ENCODE results near the gene SPATA2. TPM values are rescaled to one million over a fixed set of nuclear protein-coding genes. Genes with fewer than 3 reads are reported as not detected.

Gene SPATA2
- total RNA-seq, 1 experiment from 2014 or later: 29.0 TPM

DNA sequence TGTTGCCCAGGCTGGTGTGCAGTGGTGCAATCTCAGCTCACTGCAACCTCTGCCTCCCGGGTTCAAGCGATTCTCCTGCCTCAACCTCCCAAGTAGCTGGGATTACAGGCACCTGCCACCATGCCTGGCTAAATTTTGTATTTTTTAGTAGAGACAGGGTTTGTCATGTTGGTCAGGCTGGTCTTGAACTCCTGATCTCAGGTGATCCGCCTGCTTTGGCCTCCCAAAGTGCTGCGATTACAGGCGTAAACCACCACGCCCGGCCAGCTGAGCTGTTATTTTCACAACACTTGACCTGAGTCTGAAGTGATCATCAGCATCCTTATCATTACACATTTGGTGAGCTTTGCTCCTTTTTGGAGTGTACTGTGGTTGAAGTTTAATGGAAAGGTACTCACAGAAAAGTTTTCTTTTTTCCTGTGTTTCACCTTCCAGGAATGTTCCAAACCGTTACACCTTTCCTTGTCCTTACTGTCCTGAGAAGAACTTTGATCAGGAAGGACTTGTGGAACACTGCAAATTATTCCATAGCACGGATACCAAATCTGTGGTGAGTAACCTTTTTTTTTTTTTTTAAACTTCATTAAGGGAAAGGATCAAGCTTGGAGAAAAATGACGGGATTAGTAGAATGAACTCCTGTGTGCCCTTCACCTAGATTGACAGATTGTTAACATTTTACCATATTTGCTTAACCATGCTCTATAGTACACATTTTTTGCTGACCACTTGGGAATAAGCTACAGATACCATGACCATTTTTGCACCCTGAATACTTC is 30.6 kb upstream of the SPATA2 start:
- TF ChIP-seq, protein P1, sequence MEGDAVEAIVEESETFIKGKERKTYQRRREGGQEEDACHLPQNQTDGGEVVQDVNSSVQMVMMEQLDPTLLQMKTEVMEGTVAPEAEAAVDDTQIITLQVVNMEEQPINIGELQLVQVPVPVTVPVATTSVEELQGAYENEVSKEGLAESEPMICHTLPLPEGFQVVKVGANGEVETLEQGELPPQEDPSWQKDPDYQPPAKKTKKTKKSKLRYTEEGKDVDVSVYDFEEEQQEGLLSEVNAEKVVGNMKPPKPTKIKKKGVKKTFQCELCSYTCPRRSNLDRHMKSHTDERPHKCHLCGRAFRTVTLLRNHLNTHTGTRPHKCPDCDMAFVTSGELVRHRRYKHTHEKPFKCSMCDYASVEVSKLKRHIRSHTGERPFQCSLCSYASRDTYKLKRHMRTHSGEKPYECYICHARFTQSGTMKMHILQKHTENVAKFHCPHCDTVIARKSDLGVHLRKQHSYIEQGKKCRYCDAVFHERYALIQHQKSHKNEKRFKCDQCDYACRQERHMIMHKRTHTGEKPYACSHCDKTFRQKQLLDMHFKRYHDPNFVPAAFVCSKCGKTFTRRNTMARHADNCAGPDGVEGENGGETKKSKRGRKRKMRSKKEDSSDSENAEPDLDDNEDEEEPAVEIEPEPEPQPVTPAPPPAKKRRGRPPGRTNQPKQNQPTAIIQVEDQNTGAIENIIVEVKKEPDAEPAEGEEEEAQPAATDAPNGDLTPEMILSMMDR (IDR thresholded peaks at IDR 0.05; ENCODE audit: insufficient read depth in 1 of 2, low read depth in 1 of 2, low read length in 1 of 2, severe bottlenecking in 1 of 2, unreplicated experiment in 1 of 2): no peak
- DNase-seq: peak; percentile 51 to 83
- ChIA-PET CTCF (interaction anchor here (0.6 to 2.2 kb wide), 7 partner anchors 9 to 1661 kb away, joined by 3 to 6 read pairs (median 4); no protein-coding TSS in a partner anchor), POLR2A (interaction anchor here (0.5 to 1.4 kb wide), 6 partner anchors 10 to 133 kb away, joined by 3 to 7 read pairs (median 4); partner anchors contain the start of genes RNF114 and SLC9A8)
- peaks cover 26% of the 10 kb centered on the region for H3K4me1 Mint-ChIP-seq (ENCODE audit: low read depth, unreplicated experiment)
- BruUV-seq (replicated peaks): no TSS peak
- peaks cover 99% of the 10 kb centered on the region for H3K36me3 Mint-ChIP-seq (ENCODE audit: insufficient read depth, unreplicated experiment)
- H3K4me3 Mint-ChIP-seq (ENCODE audit: unreplicated experiment): no peak overlapping the region
- no peaks in the 10 kb centered on the region for H3K9me3 Mint-ChIP-seq (ENCODE audit: unreplicated experiment)
- H3K36me3 ChIP-seq (ENCODE audit: control insufficient read depth, insufficient read depth, low read length): peaks cover 28% of the 10 kb centered on the region
- H3K4me3 ChIP-seq (ENCODE audit: low read depth, low read length): no peak overlapping the region
- no peak overlapping the region for H3K27ac Mint-ChIP-seq (ENCODE audit: unreplicated experiment)
- no peaks in the 10 kb centered on the region for H3K27me3 Mint-ChIP-seq (ENCODE audit: insufficient read depth, unreplicated experiment)
- intact Hi-C loops (cut with micrococcal nuclease; ENCODE audit: unreplicated experiment): no loop called here
- peaks cover 43% of the 10 kb centered on the region for H3K4me1 ChIP-seq
- H3K27me3 ChIP-seq (replicated peaks; ENCODE audit: control insufficient read depth, insufficient read depth, low read length): no peaks in the 10 kb centered on the region
- H3K9me3 ChIP-seq: no peaks in the 10 kb centered on the region

DNA sequence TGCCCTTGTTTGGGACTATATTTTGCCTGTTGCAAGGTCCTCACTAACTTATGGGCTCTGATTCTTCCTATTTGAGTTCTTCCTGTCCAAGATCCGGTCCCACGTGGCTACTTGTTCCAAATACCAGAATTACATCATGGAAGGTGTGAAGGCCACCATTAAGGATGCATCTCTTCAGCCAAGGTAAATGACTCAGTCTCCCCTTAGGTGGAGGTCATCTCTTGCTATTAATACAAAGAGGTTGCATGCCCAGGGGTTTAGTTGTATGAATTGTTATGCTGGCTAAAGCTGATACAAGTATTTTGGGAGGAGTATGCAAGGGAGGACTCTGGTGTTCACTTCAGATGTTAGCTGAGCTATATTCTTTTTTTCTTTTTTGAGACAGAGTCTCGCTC is 30.0 kb upstream of the SPATA2 start:
- H3K36me3 Mint-ChIP-seq (ENCODE audit: insufficient read depth, unreplicated experiment): peaks cover 99% of the 10 kb centered on the region
- no peak overlapping the region for H3K4me3 ChIP-seq (ENCODE audit: low read depth, low read length)
- no peak for DNase-seq
- BruUV-seq (replicated peaks): no TSS peak
- ChIA-PET POLR2A (interaction anchor here (0.9 to 1.4 kb wide), 3 partner anchors 9 to 29 kb away, joined by 3 to 7 read pairs (median 4); partner anchors contain the start of gene RNF114), CTCF (interaction anchor here (0.9 to 2.2 kb wide), 4 partner anchors 8 to 161 kb away, joined by 3 to 6 read pairs (median 4); no protein-coding TSS in a partner anchor)
- H3K27ac Mint-ChIP-seq (ENCODE audit: unreplicated experiment): peak overlapping the region; percentile 61
- H3K4me1 ChIP-seq: peaks cover 45% of the 10 kb centered on the region
- no peaks in the 10 kb centered on the region for H3K9me3 ChIP-seq
- no peaks in the 10 kb centered on the region for H3K27me3 ChIP-seq (replicated peaks; ENCODE audit: control insufficient read depth, insufficient read depth, low read length)
- TF ChIP-seq, protein P1 (IDR thresholded peaks at IDR 0.05; ENCODE audit: insufficient read depth in 1 of 2, low read depth in 1 of 2, low read length in 1 of 2, severe bottlenecking in 1 of 2, unreplicated experiment in 1 of 2): no peak
- no peaks in the 10 kb centered on the region for H3K27me3 Mint-ChIP-seq (ENCODE audit: insufficient read depth, unreplicated experiment)
- peaks cover 27% of the 10 kb centered on the region for H3K4me1 Mint-ChIP-seq (ENCODE audit: low read depth, unreplicated experiment)
- intact Hi-C loops (cut with micrococcal nuclease; ENCODE audit: unreplicated experiment): no loop called here
- H3K4me3 Mint-ChIP-seq (ENCODE audit: unreplicated experiment): no peak overlapping the region
- H3K36me3 ChIP-seq (ENCODE audit: control insufficient read depth, insufficient read depth, low read length): peaks cover 24% of the 10 kb centered on the region
- no peaks in the 10 kb centered on the region for H3K9me3 Mint-ChIP-seq (ENCODE audit: unreplicated experiment)

DNA sequence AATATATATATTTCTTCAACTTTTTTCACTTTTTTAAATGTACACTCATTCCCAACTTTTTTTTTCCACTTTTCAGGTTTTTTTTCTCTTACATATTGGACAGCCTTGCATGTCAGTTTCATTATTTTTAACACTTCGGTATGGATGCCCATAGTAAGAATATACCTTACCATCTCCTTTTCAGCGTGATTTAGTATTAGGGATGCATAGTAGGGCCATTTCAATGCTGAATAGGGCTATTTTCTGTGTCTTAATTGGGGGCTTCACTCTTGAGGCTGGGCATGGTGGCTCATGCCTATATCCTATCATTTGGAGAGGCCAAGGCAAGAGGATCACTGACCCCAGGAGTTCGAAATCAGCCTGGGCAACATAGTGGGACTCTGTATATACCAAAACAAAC is 27.6 kb upstream of the SPATA2 start:
- Mint-ChIP-seq H3K27me3 (ENCODE audit: insufficient read depth, unreplicated experiment) (no peaks in the 10 kb centered on the region), H3K4me3 (ENCODE audit: unreplicated experiment) (no peak overlapping the region), H3K27ac (ENCODE audit: unreplicated experiment) (no peak overlapping the region), H3K36me3 (ENCODE audit: insufficient read depth, unreplicated experiment) (peaks cover 96% of the 10 kb centered on the region), H3K9me3 (ENCODE audit: unreplicated experiment) (no peaks in the 10 kb centered on the region), H3K4me1 (ENCODE audit: low read depth, unreplicated experiment) (peaks cover 46% of the 10 kb centered on the region)
- ChIA-PET CTCF (interaction anchor here (0.5 to 2.3 kb wide), 7 partner anchors 22 to 1487 kb away, joined by 3 to 9 read pairs (median 7); no protein-coding TSS in a partner anchor), POLR2A (no interaction called here)
- BruUV-seq (replicated peaks): no TSS peak
- H3K4me3 ChIP-seq (ENCODE audit: low read depth, low read length): no peak overlapping the region
- no peaks in the 10 kb centered on the region for H3K9me3 ChIP-seq
- peaks cover 16% of the 10 kb centered on the region; the same call in 1 of the 2 replicates for H3K36me3 ChIP-seq (ENCODE audit: control insufficient read depth, insufficient read depth, low read length)
- intact Hi-C loops (cut with micrococcal nuclease; ENCODE audit: unreplicated experiment): no loop called here
- H3K4me1 ChIP-seq: peaks cover 57% of the 10 kb centered on the region
- H3K27me3 ChIP-seq (replicated peaks; ENCODE audit: control insufficient read depth, insufficient read depth, low read length): no peaks in the 10 kb centered on the region
- no peak for DNase-seq
- TF ChIP-seq, protein P1 (IDR thresholded peaks at IDR 0.05; ENCODE audit: insufficient read depth in 1 of 2, low read depth in 1 of 2, low read length in 1 of 2, severe bottlenecking in 1 of 2, unreplicated experiment in 1 of 2): no peak

Data from Caco-2 (cell line).